Mesenchymal stem cell (in vitro differentiated cells and primary cell): ENCODE measurements around the gene PDILT.

Experiments used
- DNase-seq: peaks from one replicate; pipeline ENCODE4 v3.0.0-alpha.2; 2013
- H2AFZ ChIP-seq: one replicate; pipeline ENCODE4 v1.6.1; 2013; ENCODE audit warnings: low read depth, mild to moderate bottlenecking, control low read depth, inconsistent platforms, low read length, moderate library complexity
- H2AK5ac ChIP-seq: 2 replicates; pipeline ENCODE4 v1.6.1; 2013; ENCODE audit warnings: low read length, moderate library complexity, mild to moderate bottlenecking, inconsistent platforms; ENCODE audit not compliant: severe bottlenecking
- H2BK120ac ChIP-seq: one replicate; pipeline ENCODE4 v1.6.1; 2013; ENCODE audit warnings: low read depth, mild to moderate bottlenecking, inconsistent platforms, low read length, moderate library complexity
- H2BK12ac ChIP-seq, 2 experiments: one replicate each; pipeline ENCODE4 v1.6.1; 2013; ENCODE audit warnings: inconsistent platforms in 2 of 2, low read length in 2 of 2, mild to moderate bottlenecking in 2 of 2, moderate library complexity in 2 of 2, control low read depth in 1 of 2
- H2BK15ac ChIP-seq: one replicate; pipeline ENCODE4 v1.6.1; 2013; ENCODE audit warnings: mild to moderate bottlenecking, low read depth, inconsistent platforms; ENCODE audit not compliant: poor library complexity, severe bottlenecking
- H2BK5ac ChIP-seq: 2 replicates; pipeline ENCODE4 v1.6.1; 2013; ENCODE audit warnings: low read depth, mild to moderate bottlenecking, low read length, control low read depth, inconsistent platforms; ENCODE audit not compliant: poor library complexity, severe bottlenecking
- H3K14ac ChIP-seq, 2 experiments: one replicate each; pipeline ENCODE4 v1.6.1; 2013; ENCODE audit warnings: inconsistent platforms in 2 of 2, low read length in 2 of 2, control low read depth in 1 of 2, mild to moderate bottlenecking in 1 of 2, moderate library complexity in 1 of 2
- H3K18ac ChIP-seq, 2 experiments: one replicate each; pipeline ENCODE4 v1.6.1; 2013; ENCODE audit warnings: inconsistent platforms in 2 of 2, low read length in 2 of 2, control low read depth in 1 of 2, low read depth in 1 of 2, mild to moderate bottlenecking in 1 of 2
- H3K23ac ChIP-seq, 2 experiments: one replicate each; pipeline ENCODE4 v1.6.1; 2013; ENCODE audit warnings: inconsistent platforms in 2 of 2, low read length in 2 of 2, mild to moderate bottlenecking in 2 of 2, moderate library complexity in 2 of 2, control low read depth in 1 of 2
- H3K27ac ChIP-seq: 2 replicates; pipeline ENCODE4 v1.5.1; 2013; ENCODE audit warnings: mild to moderate bottlenecking, moderate library complexity, low read length, control low read depth, inconsistent platforms; ENCODE audit not compliant: poor library complexity, severe bottlenecking
- H3K27me3 ChIP-seq, 2 experiments: 2 replicates each; pipeline versions ENCODE4 v1.6.1 to v1.7.0; 2013; ENCODE audit warnings: low read length in 2 of 2, mild to moderate bottlenecking in 2 of 2, moderate library complexity in 2 of 2, control low read depth in 1 of 2, inconsistent platforms in 1 of 2; ENCODE audit not compliant: control insufficient read depth in 1 of 2, insufficient read depth in 1 of 2
- H3K36me3 ChIP-seq, 2 experiments: 2 replicates each; pipeline versions ENCODE4 v1.6.1 to v1.7.0; 2013; ENCODE audit warnings: low read length in 2 of 2, control low read depth in 1 of 2, inconsistent platforms in 1 of 2, low read depth in 1 of 2, mild to moderate bottlenecking in 1 of 2; ENCODE audit not compliant: insufficient read depth in 2 of 2, control insufficient read depth in 1 of 2
- H3K4ac ChIP-seq, 2 experiments: one replicate each; pipeline ENCODE4 v1.6.1; 2013; ENCODE audit warnings: inconsistent platforms in 2 of 2, low read length in 2 of 2, mild to moderate bottlenecking in 2 of 2, moderate library complexity in 2 of 2, control low read depth in 1 of 2, low read depth in 1 of 2
- H3K4me1 ChIP-seq: 2 replicates; pipeline ENCODE4 v1.6.1; 2013; ENCODE audit warnings: low read depth, low read length, control low read depth; ENCODE audit not compliant: control insufficient read depth, insufficient read depth
- H3K4me2 ChIP-seq: 2 replicates; pipeline ENCODE4 v1.6.1; 2013; ENCODE audit warnings: low read length, mild to moderate bottlenecking, inconsistent platforms; ENCODE audit not compliant: poor library complexity, severe bottlenecking
- H3K4me3 ChIP-seq, 2 experiments: 2 replicates each; pipeline versions ENCODE4 v1.5.1 to v1.7.0; 2013; ENCODE audit warnings: low read length in 2 of 2, mild to moderate bottlenecking in 2 of 2, control low read depth in 1 of 2, low read depth in 1 of 2; ENCODE audit not compliant: insufficient read depth in 1 of 2
- H3K79me1 ChIP-seq: replicated peaks from 2 replicates; pipeline ENCODE4 v1.6.1; 2013; ENCODE audit warnings: mild to moderate bottlenecking, control low read depth, low read length, inconsistent platforms; ENCODE audit not compliant: poor library complexity, severe bottlenecking
- H3K9ac ChIP-seq: 2 replicates; pipeline ENCODE4 v1.7.0; 2013; ENCODE audit warnings: mild to moderate bottlenecking, low read length, moderate library complexity
- H3K9me3 ChIP-seq: 2 replicates; pipeline ENCODE4 v1.7.0; 2013; ENCODE audit warnings: mild to moderate bottlenecking, low read length; ENCODE audit not compliant: control insufficient read depth
- H4K8ac ChIP-seq: one replicate; pipeline ENCODE4 v1.6.1; 2013; ENCODE audit warnings: inconsistent platforms, mild to moderate bottlenecking, low read length, moderate library complexity
- H4K91ac ChIP-seq: one replicate; pipeline ENCODE4 v1.6.1; 2013; ENCODE audit warnings: mild to moderate bottlenecking, low read length, inconsistent platforms
- WGBS: methylation state at CpG from one replicate; pipeline ENCODE4 v1.1.7; 2013; ENCODE audit warnings: mixed read lengths; 5-methylcytosine and 5-hydroxymethylcytosine counted together

The PDILT gene

GRCh38 chr16:20355114-20355782 lies 49.3 kb downstream of the PDILT start:
- 49% methylated on average over 7 of the region's 7 CpGs for WGBS
- no peak overlapping the region for H2BK15ac ChIP-seq
- H3K4ac ChIP-seq = no peak overlapping the region
- no peak overlapping the region for H2AK5ac ChIP-seq
- H3K36me3 ChIP-seq = no peaks in the 10 kb centered on the region
- H3K18ac ChIP-seq = no peak overlapping the region
- H2BK12ac ChIP-seq = no peak overlapping the region
- H3K9me3 ChIP-seq = no peaks in the 10 kb centered on the region
- no peak overlapping the region for H2BK120ac ChIP-seq
- H3K23ac ChIP-seq = no peak overlapping the region
- H3K27ac ChIP-seq = no peak overlapping the region
- H4K8ac ChIP-seq = no peak overlapping the region
- no peak overlapping the region for H4K91ac ChIP-seq
- DNase-seq = no peak
- peaks cover 0 to 13% of the 10 kb centered on the region in 2 experiments for H3K27me3 ChIP-seq
- no peaks in the 10 kb centered on the region for H3K79me1 ChIP-seq
- H3K14ac ChIP-seq = no peak overlapping the region
- H3K4me1 ChIP-seq = no peaks in the 10 kb centered on the region
- H3K4me2 ChIP-seq = no peak overlapping the region
- H2BK5ac ChIP-seq = no peak overlapping the region
- no peak overlapping the region for H2AFZ ChIP-seq
- no peak overlapping the region for H3K4me3 ChIP-seq
- H3K9ac ChIP-seq = no peak overlapping the region

- H3K27me3 ChIP-seq = peaks cover 0 to 11% of the 10 kb centered on the region in 2 experiments
- no peak overlapping the region for H3K4me3 ChIP-seq
- H3K79me1 ChIP-seq = no peaks in the 10 kb centered on the region
- no peak overlapping the region for H3K23ac ChIP-seq
- H2BK15ac ChIP-seq = no peak overlapping the region
- H2BK120ac ChIP-seq = no peak overlapping the region
- H3K14ac ChIP-seq = no peak overlapping the region
- DNase-seq = no peak
- H3K18ac ChIP-seq = no peak overlapping the region
- H3K9me3 ChIP-seq = no peaks in the 10 kb centered on the region
- no peak overlapping the region for H4K91ac ChIP-seq
- no peak overlapping the region for H2BK5ac ChIP-seq
- no peak overlapping the region for H2BK12ac ChIP-seq
- H2AFZ ChIP-seq = no peak overlapping the region
- no peak overlapping the region for H2AK5ac ChIP-seq
- no peak overlapping the region for H3K27ac ChIP-seq
- H3K4me2 ChIP-seq = no peak overlapping the region
- H3K4ac ChIP-seq = no peak overlapping the region
- H3K9ac ChIP-seq = no peak overlapping the region
- H3K36me3 ChIP-seq = no peaks in the 10 kb centered on the region
- no peak overlapping the region for H4K8ac ChIP-seq
- H3K4me1 ChIP-seq = no peaks in the 10 kb centered on the region
Observed at GRCh38 chr16:20353379-20353778, 51.2 kb downstream of the PDILT start.

GRCh38 chr16:20352615-20353014 lies 51.9 kb downstream of the PDILT start, which contains the start of gene UMOD:
UMOD (minus strand) TSS chr16:20352715; CDS start chr16:20350737, 1,978 bp downstream.
- H4K8ac ChIP-seq = no peak within 1 kb of the TSS
- H3K23ac ChIP-seq = no peak within 1 kb of the TSS
- H2BK5ac ChIP-seq = no peak within 1 kb of the TSS
- no peaks in the 10 kb centered on the region for H3K79me1 ChIP-seq
- no peaks in the 10 kb centered on the region for H3K36me3 ChIP-seq
- H3K4me2 ChIP-seq = no peak within 1 kb of the TSS
- no peaks in the 10 kb centered on the region for H3K9me3 ChIP-seq
- no peak within 1 kb of the TSS for H2BK120ac ChIP-seq
- H3K9ac ChIP-seq = no peak within 1 kb of the TSS
- no peak within 1 kb of the TSS for H2AK5ac ChIP-seq
- H3K4ac ChIP-seq = no peak within 1 kb of the TSS
- H2BK12ac ChIP-seq = no peak within 1 kb of the TSS
- H2AFZ ChIP-seq = no peak within 1 kb of the TSS
- peaks cover 0 to 18% of the 10 kb centered on the region in 2 experiments for H3K27me3 ChIP-seq
- H3K14ac ChIP-seq = no peak within 1 kb of the TSS
- H2BK15ac ChIP-seq = no peak within 1 kb of the TSS
- WGBS = 91% methylated on average over 2 of the region's 2 CpGs
- H3K27ac ChIP-seq = no peak within 1 kb of the TSS
- DNase-seq = no peak
- no peak within 1 kb of the TSS for H3K4me3 ChIP-seq
- no peak within 1 kb of the TSS for H3K18ac ChIP-seq
- no peaks in the 10 kb centered on the region for H3K4me1 ChIP-seq
- H4K91ac ChIP-seq = no peak within 1 kb of the TSS

- Histone ChIP-seq H2BK120ac (no peak overlapping the region), H2AK5ac (no peak overlapping the region), H3K4ac (no peak overlapping the region), H2BK12ac (no peak overlapping the region), H2AFZ (no peak overlapping the region), H3K18ac (no peak overlapping the region), H3K27ac (no peak overlapping the region), H3K4me2 (no peak overlapping the region), H2BK15ac (no peak overlapping the region), H3K36me3 (no peaks in the 10 kb centered on the region), H3K4me1 (no peaks in the 10 kb centered on the region), H3K27me3 (peaks cover 0 to 11% of the 10 kb centered on the region in 2 experiments), H4K8ac (no peak overlapping the region), H3K9ac (no peak overlapping the region), H3K14ac (no peak overlapping the region), H3K4me3 (no peak overlapping the region), H3K9me3 (no peaks in the 10 kb centered on the region), H3K79me1 (no peaks in the 10 kb centered on the region), H3K23ac (no peak overlapping the region), H4K91ac (no peak overlapping the region), H2BK5ac (no peak overlapping the region)
- 74% methylated on average over 5 of the region's 6 CpGs for WGBS
- DNase-seq = no peak
Observed at GRCh38 chr16:20349615-20350014, 54.9 kb downstream of the PDILT start.
